H1 (cell line): ENCODE data around the gene NXT1. TPM values are rescaled to one million over a fixed set of nuclear protein-coding genes. Genes with fewer than 3 reads are reported as not detected.

Experiments used
- BACH1 ChIP-seq: IDR thresholded peaks from 2 replicates; pipeline ENCODE4 v1.6.1; 2012; ENCODE audit warnings: low read length, improper control_type of control experiment
- CEBPB ChIP-seq: IDR thresholded peaks from 2 replicates; pipeline ENCODE4 v1.6.1; 2012; ENCODE audit warnings: low read depth, low read length
- CHD7 ChIP-seq: fragments of 300-600 bp; sonication (generic); IDR thresholded peaks from 2 replicates; pipeline ENCODE4 v1.7.1; 2012; ENCODE audit warnings: low read length, moderate library complexity, mild to moderate bottlenecking, inconsistent platforms; ENCODE audit not compliant: insufficient replicate concordance
- CTCF ChIP-seq, 3 experiments: IDR thresholded peaks; 1 replicate in 2 of 3; 2 replicates in 1 of 3; pipeline versions ENCODE4 v1.5.1 to v1.6.1; 2011; ENCODE audit warnings: low read length in 3 of 3, mild to moderate bottlenecking in 3 of 3, inconsistent platforms in 2 of 3, low read depth in 1 of 3, moderate library complexity in 1 of 3; ENCODE audit not compliant: insufficient read depth in 1 of 3; ENCODE audit errors: control extremely low read depth in 1 of 3
- MAFK ChIP-seq: IDR thresholded peaks from 2 replicates; pipeline ENCODE4 v1.6.1; 2012; ENCODE audit warnings: low read depth, mild to moderate bottlenecking, improper control_type of control experiment, low read length
- MAX ChIP-seq: IDR thresholded peaks from 2 replicates; pipeline ENCODE4 v1.6.1; 2012; ENCODE audit warnings: inconsistent platforms
- SIRT6 ChIP-seq: IDR thresholded peaks from one replicate; pipeline ENCODE4 v1.7.1; 2012; ENCODE audit warnings: low read length, inconsistent platforms
- TAF1 ChIP-seq: IDR thresholded peaks from 2 replicates; pipeline ENCODE4 v1.6.1; 2011; ENCODE audit warnings: mild to moderate bottlenecking, low read depth, low read length
- polyA plus RNA-seq, 7 experiments: library from polyadenylated mRNA; depleted of rRNA in 3 of 7; stranded (reverse) in 5 of 7; unstranded in 2 of 7; fragments of >200 nt in 5 of 7; fragments of 200-250 nt in 2 of 7; gene quantifications; 1 replicate in 5 of 7; 2 replicates in 1 of 7; 4 replicates in 1 of 7; pipeline versions ENCODE4 v1.2.1 to v1.2.3, GENCODE V29; 2011 to 2013; ENCODE audit warnings: missing spikeins in 2 of 7, mixed read lengths in 2 of 7
- total RNA-seq: library from RNA; stranded (reverse); fragmentation: NEBNext Ultra II Directional; extraction: Animal tissue kit (Norgen Biotek cat#: 25700); gene quantifications from 2 replicates; pipeline ENCODE4 v1.2.1, GENCODE V29; 2021

NXT1 gene
- total and polyA plus RNA-seq, 2 of the 8 experiments (the other 6 are each of a cell fraction or from before 2014, with no cell fraction given) = 23.1 to 26.5 TPM

- no peak for TF ChIP-seq CTCF (IDR thresholded peaks at IDR 0.05; ENCODE audit: control extremely low read depth in 1 of 3, insufficient read depth in 1 of 3, low read depth in 1 of 3, low read length in 3 of 3)
- TF ChIP-seq CEBPB = no peak
- peak; percentile 81 for TF ChIP-seq MAX
- no peak for TF ChIP-seq SIRT6
- TF ChIP-seq CHD7 = no peak
- peak; percentile 65 for TF ChIP-seq TAF1
- peak; percentile 56 for TF ChIP-seq BACH1
- TF ChIP-seq MAFK = no peak
These were observed at the start of gene NXT1 (continued) for GRCh38 chr20:23350196-23350903.
